Stimulated activated CD8-positive, alpha-beta memory T cell treated with anti-CD3 and anti-CD28 coated beads, Interleukin-2, amount 100 ng/mL, for 1 hour (primary cell): ENCODE results near the gene SYT11.
"Not testable (repeated sequence)": the region's sequence is repeated elsewhere in the genome, so short reads cannot be mapped to it uniquely, and the experiment has no call there.

Experiments
- DNase-seq, 2 donors: peaks; one replicate each; pipeline ENCODE4 v3.0.0-alpha.2; 2020; ENCODE audit warnings: low read depth in 2 of 2

The SYT11 gene

GRCh38 chr1:155897746-155898145 is 38.4 kb downstream of the SYT11 start:
- DNase-seq, result no peak

- DNase-seq, result no peak
Measured at GRCh38 chr1:155898888-155899287, 39.5 kb downstream of the SYT11 start.

- DNase-seq, result no peak
Measured at GRCh38 chr1:155899683-155900082, 40.3 kb downstream of the SYT11 start.

- DNase-seq, result no peak
Measured at GRCh38 chr1:155900161-155900560, 40.8 kb downstream of the SYT11 start.

GRCh38 chr1:155904261-155904660 is 44.9 kb downstream of the SYT11 start:
- no peak for DNase-seq

GRCh38 chr1:155909894-155910293 is 50.5 kb downstream of the SYT11 start:
- DNase-seq, result no peak

GRCh38 chr1:155910621-155911121 is 51.3 kb downstream of the SYT11 start:
- no peak for DNase-seq

GRCh38 chr1:155911156-155912055 is 52.0 kb downstream of the SYT11 start, which contains the start of gene RIT1:
Gene RIT1, minus strand, starts transcription at chr1:155911349. Its CDS starts 588 bp downstream, at chr1:155910761.
- DNase-seq, result peak; percentile 69 to 75

GRCh38 chr1:155912056-155912536 is 52.7 kb downstream of the SYT11 start:
- no peak for DNase-seq

GRCh38 chr1:155913969-155914757 is 54.8 kb downstream of the SYT11 start:
- DNase-seq, result no peak

- no peak for DNase-seq
Measured at GRCh38 chr1:155918660-155919059, 59.3 kb downstream of the SYT11 start.

GRCh38 chr1:155919801-155920200 is 60.4 kb downstream of the SYT11 start:
- no peak for DNase-seq

- no peak for DNase-seq
Measured at GRCh38 chr1:155920717-155921116, 61.4 kb downstream of the SYT11 start.

GRCh38 chr1:155925506-155925905 is 66.1 kb downstream of the SYT11 start:
- no peak for DNase-seq

- no peak for DNase-seq
Measured at GRCh38 chr1:155929057-155929456, 69.7 kb downstream of the SYT11 start.

- DNase-seq, result not testable (repeated sequence)
Measured at GRCh38 chr1:155930725-155931124, 71.4 kb downstream of the SYT11 start.

GRCh38 chr1:155931332-155932038 is 72.1 kb downstream of the SYT11 start:
- no peak for DNase-seq

- no peak for DNase-seq
Measured at GRCh38 chr1:155932081-155932480, 72.7 kb downstream of the SYT11 start.

- no peak for DNase-seq
Measured at GRCh38 chr1:155932487-155932886, 73.1 kb downstream of the SYT11 start.

- no peak for DNase-seq
Measured at GRCh38 chr1:155933591-155934096, 74.3 kb downstream of the SYT11 start.
